ENCODE data around the gene SIPA1L3.
A peak's percentile ranks its signal among the peaks of the same experiment; 100 is the strongest.

The SIPA1L3 gene

GRCh38 chr19:37998801-37999308 lies 91.8 kb downstream of the SIPA1L3 start:
- H3K36me3 ChIP-seq (ENCODE audit: low read length), result no peaks in the 10 kb centered on the region
- H2AFZ ChIP-seq (ENCODE audit: low read depth, low read length, severe bottlenecking), result no peak overlapping the region
- peaks cover 15% of the 10 kb centered on the region; the same call in 1 of the 2 replicates for H3F3A ChIP-seq (ENCODE audit: insufficient read depth)
- TF ChIP-seq EZH2phosphoT487 (conservative IDR thresholded peaks at IDR 0.05; ENCODE audit: low read length), result no peak
- no peak overlapping the region for H3K4me3 ChIP-seq (ENCODE audit: insufficient read depth, low read length, poor library complexity, severe bottlenecking)
- no peak overlapping the region for H3K4me2 ChIP-seq (ENCODE audit: low read depth, low read length, poor library complexity, severe bottlenecking)
- no peaks in the 10 kb centered on the region for H3K27me3 ChIP-seq (ENCODE audit: low read length)
- H4K20me1 ChIP-seq (ENCODE audit: low read depth, low read length), result no peaks in the 10 kb centered on the region
- H3K9me2 ChIP-seq (replicated peaks; ENCODE audit: insufficient read depth, low read length), result no peaks in the 10 kb centered on the region
- no peak overlapping the region for H3K27ac ChIP-seq (ENCODE audit: low read depth, low read length)
- H3K9me3 ChIP-seq (ENCODE audit: insufficient read depth, low read length), result no peaks in the 10 kb centered on the region
- H3K79me2 ChIP-seq (ENCODE audit: insufficient read depth, low read length), result peaks cover 92% of the 10 kb centered on the region
- no peak overlapping the region for H3K9ac ChIP-seq (ENCODE audit: low read length)

- no peaks in the 10 kb centered on the region for H3K27me3 ChIP-seq (ENCODE audit: low read length)
- TF ChIP-seq CTCF (IDR thresholded peaks at IDR 0.05; ENCODE audit: insufficient read depth, low read length, poor library complexity, severe bottlenecking) (no peak), EZH2phosphoT487 (conservative IDR thresholded peaks at IDR 0.05; ENCODE audit: low read length) (no peak)
- H3K4me2 ChIP-seq (ENCODE audit: low read depth, low read length, poor library complexity, severe bottlenecking), result no peak overlapping the region
- H3K9me3 ChIP-seq (ENCODE audit: insufficient read depth, low read length), result no peaks in the 10 kb centered on the region
- H4K20me1 ChIP-seq (ENCODE audit: low read depth, low read length), result no peaks in the 10 kb centered on the region
- no peaks in the 10 kb centered on the region for H3K9me2 ChIP-seq (replicated peaks; ENCODE audit: insufficient read depth, low read length)
- no peak overlapping the region for H3K4me3 ChIP-seq (ENCODE audit: insufficient read depth, low read length, poor library complexity, severe bottlenecking)
- no peaks in the 10 kb centered on the region for H3K36me3 ChIP-seq (ENCODE audit: low read length)
- peaks cover 92% of the 10 kb centered on the region for H3K79me2 ChIP-seq (ENCODE audit: insufficient read depth, low read length)
- no peak overlapping the region for H3K27ac ChIP-seq (ENCODE audit: low read depth, low read length)
- H2AFZ ChIP-seq (ENCODE audit: low read depth, low read length, severe bottlenecking), result no peak overlapping the region
- H3F3A ChIP-seq (ENCODE audit: insufficient read depth), result peaks cover 15% of the 10 kb centered on the region; the same call in 1 of the 2 replicates
- no peak overlapping the region for H3K9ac ChIP-seq (ENCODE audit: low read length)
Measured at GRCh38 chr19:37999309-38000213, 92.6 kb downstream of the SIPA1L3 start.

GRCh38 chr19:38001158-38001781 lies 94.3 kb downstream of the SIPA1L3 start:
- Histone ChIP-seq H3K27ac (ENCODE audit: low read depth, low read length) (peak overlapping the region; percentile 26; the same call in 1 of the 2 replicates), H3K36me3 (ENCODE audit: low read length) (no peaks in the 10 kb centered on the region), H3K9ac (ENCODE audit: low read length) (no peak overlapping the region), H3K4me2 (ENCODE audit: low read depth, low read length, poor library complexity, severe bottlenecking) (no peak overlapping the region), H4K20me1 (ENCODE audit: low read depth, low read length) (no peaks in the 10 kb centered on the region), H2AFZ (ENCODE audit: low read depth, low read length, severe bottlenecking) (no peak overlapping the region), H3K9me3 (ENCODE audit: insufficient read depth, low read length) (no peaks in the 10 kb centered on the region), H3F3A (ENCODE audit: insufficient read depth) (peaks cover 15% of the 10 kb centered on the region; the same call in 1 of the 2 replicates), H3K9me2 (replicated peaks; ENCODE audit: insufficient read depth, low read length) (no peaks in the 10 kb centered on the region), H3K4me3 (ENCODE audit: insufficient read depth, low read length, poor library complexity, severe bottlenecking) (no peak overlapping the region), H3K79me2 (ENCODE audit: insufficient read depth, low read length) (peaks cover 92% of the 10 kb centered on the region), H3K27me3 (ENCODE audit: low read length) (no peaks in the 10 kb centered on the region)
- no peak for TF ChIP-seq CTCF (IDR thresholded peaks at IDR 0.05; ENCODE audit: insufficient read depth, low read length, poor library complexity, severe bottlenecking)
- no peak for TF ChIP-seq EZH2phosphoT487 (conservative IDR thresholded peaks at IDR 0.05; ENCODE audit: low read length)

Measured in SU-DHL-6 (cell line).